K562 (cell line): ENCODE measurements around the gene COL25A1.

Source experiments
- CHD1 ChIP-seq: fragments of 200-600 bp; sonication (generic); IDR thresholded peaks from one replicate; pipeline ENCODE4 v1.6.1; 2012; ENCODE audit warnings: mild to moderate bottlenecking, moderate library complexity, low read length, inconsistent platforms
- SAFB2 ChIP-seq: fragments of 200-400 bp; formaldehyde crosslinking; IDR thresholded peaks from 2 replicates; pipeline ENCODE4 v1.6.1; 2018; ENCODE audit warnings: borderline replicate concordance, low read length, low read depth, moderate library complexity; ENCODE audit not compliant: severe bottlenecking
- SETDB1 ChIP-seq: IDR thresholded peaks from one replicate; pipeline ENCODE4 v1.6.1; 2012; ENCODE audit warnings: low read length, control low read depth, inconsistent platforms
- TARDBP ChIP-seq: fragments of 450-650 bp; IDR thresholded peaks from 2 replicates; pipeline ENCODE4 v1.6.1; 2016
- TCF7L2 ChIP-seq: fragments of 150-350 bp; IDR thresholded peaks from 2 replicates; pipeline ENCODE4 v1.6.1; 2016; ENCODE audit warnings: low read depth, mild to moderate bottlenecking, low read length, moderate library complexity
- ZNF41 ChIP-seq: fragments of 250-450 bp; sonication (Bioruptor Pico); conservative IDR thresholded peaks from 2 replicates; pipeline ENCODE4 v1.4.0; 2020; ENCODE audit warnings: mild to moderate bottlenecking
- TF ChIP-seq, protein P1 (sequence below), 2 experiments: fragments of 450-650 bp; IDR thresholded peaks; 2 replicates each; pipeline ENCODE4 v1.6.1; 2016

DNA sequence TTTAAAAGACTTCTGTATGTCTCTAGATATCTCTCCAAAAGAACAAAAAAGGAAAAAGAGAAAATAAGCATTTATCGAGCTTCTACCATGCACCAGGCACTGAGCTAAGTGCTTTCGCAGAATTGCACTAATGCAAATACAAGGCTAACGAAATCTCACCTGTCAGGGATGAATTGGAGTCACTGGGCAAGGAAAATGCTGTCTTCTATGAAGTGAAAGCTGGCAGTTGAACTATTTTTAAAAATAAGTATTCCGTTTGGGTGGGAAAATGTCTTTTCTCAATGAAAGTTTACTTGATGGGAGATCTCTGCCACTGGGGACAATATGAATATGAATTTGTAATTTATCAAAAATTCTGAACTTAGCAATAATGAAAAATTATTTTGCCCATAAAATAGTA, 47.6 kb downstream of the COL25A1 start:
- no peak for TF ChIP-seq SETDB1
- no peak for TF ChIP-seq TARDBP
- TF ChIP-seq TCF7L2: no peak
- no peak for TF ChIP-seq ZNF41
- no peak for TF ChIP-seq SAFB2
- TF ChIP-seq CHD1: no peak
- TF ChIP-seq, protein P1, sequence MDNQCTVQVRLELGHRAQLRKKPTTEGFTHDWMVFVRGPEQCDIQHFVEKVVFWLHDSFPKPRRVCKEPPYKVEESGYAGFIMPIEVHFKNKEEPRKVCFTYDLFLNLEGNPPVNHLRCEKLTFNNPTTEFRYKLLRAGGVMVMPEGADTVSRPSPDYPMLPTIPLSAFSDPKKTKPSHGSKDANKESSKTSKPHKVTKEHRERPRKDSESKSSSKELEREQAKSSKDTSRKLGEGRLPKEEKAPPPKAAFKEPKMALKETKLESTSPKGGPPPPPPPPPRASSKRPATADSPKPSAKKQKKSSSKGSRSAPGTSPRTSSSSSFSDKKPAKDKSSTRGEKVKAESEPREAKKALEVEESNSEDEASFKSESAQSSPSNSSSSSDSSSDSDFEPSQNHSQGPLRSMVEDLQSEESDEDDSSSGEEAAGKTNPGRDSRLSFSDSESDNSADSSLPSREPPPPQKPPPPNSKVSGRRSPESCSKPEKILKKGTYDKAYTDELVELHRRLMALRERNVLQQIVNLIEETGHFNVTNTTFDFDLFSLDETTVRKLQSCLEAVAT (IDR thresholded peaks at IDR 0.05): no peak
